Measurements from ENCODE around the gene DDB1.

The DDB1 gene

GRCh38 chr11:61364012-61364675, 31.2 kb upstream of the DDB1 start:
- H3K9ac ChIP-seq (ENCODE audit: low read length): no peak overlapping the region
- no peak for DNase-seq (ENCODE audit: low read depth)
- no peaks in the 10 kb centered on the region for H3K27me3 ChIP-seq (replicated peaks; ENCODE audit: control insufficient read depth, insufficient read depth, low read length)
- H3K36me3 ChIP-seq (ENCODE audit: control insufficient read depth, insufficient read depth, low read length, severe bottlenecking): peaks cover 47% of the 10 kb centered on the region
- H3K9me3 ChIP-seq (ENCODE audit: control insufficient read depth, low read length): no peaks in the 10 kb centered on the region
- H3K4me1 ChIP-seq (ENCODE audit: control insufficient read depth, insufficient read depth, low read length): peaks cover 40% of the 10 kb centered on the region
- H3K4me3 ChIP-seq (ENCODE audit: low read length): peak overlapping the region; percentile 23

- Histone ChIP-seq H3K36me3 (ENCODE audit: control insufficient read depth, insufficient read depth, low read length, severe bottlenecking) (peaks cover 36% of the 10 kb centered on the region), H3K4me3 (ENCODE audit: low read length) (peak overlapping the region; percentile 95), H3K27me3 (replicated peaks; ENCODE audit: control insufficient read depth, insufficient read depth, low read length) (no peaks in the 10 kb centered on the region), H3K4me1 (ENCODE audit: control insufficient read depth, insufficient read depth, low read length) (peaks cover 31% of the 10 kb centered on the region), H3K9ac (ENCODE audit: low read length) (peak overlapping the region; percentile 96), H3K9me3 (ENCODE audit: control insufficient read depth, low read length) (no peaks in the 10 kb centered on the region)
- peak; percentile 64 for DNase-seq (ENCODE audit: low read depth)
These were observed 29.6 kb upstream of the DDB1 start for GRCh38 chr11:61362542-61362875.

- Histone ChIP-seq H3K9me3 (ENCODE audit: control insufficient read depth, low read length) (no peaks in the 10 kb centered on the region), H3K36me3 (ENCODE audit: control insufficient read depth, insufficient read depth, low read length, severe bottlenecking) (peaks cover 32% of the 10 kb centered on the region), H3K27me3 (replicated peaks; ENCODE audit: control insufficient read depth, insufficient read depth, low read length) (no peaks in the 10 kb centered on the region), H3K4me3 (ENCODE audit: low read length) (peak within 1 kb of the TSS; percentile 95), H3K9ac (ENCODE audit: low read length) (peak within 1 kb of the TSS; percentile 96), H3K4me1 (ENCODE audit: control insufficient read depth, insufficient read depth, low read length) (peaks cover 30% of the 10 kb centered on the region)
- DNase-seq (ENCODE audit: low read depth): peak; percentile 97
These were observed 29.0 kb upstream of the DDB1 start, which contains the start of the genes CYB561A3 and TMEM138 for GRCh38 chr11:61361741-61362541. TSS of gene CYB561A3 (minus strand) at chr11:61361882. CDS start at chr11:61356713, 5,169 bp downstream. TSS of gene TMEM138 (plus strand) at chr11:61362374. CDS start at chr11:61364391, 2,017 bp downstream.

DNA sequence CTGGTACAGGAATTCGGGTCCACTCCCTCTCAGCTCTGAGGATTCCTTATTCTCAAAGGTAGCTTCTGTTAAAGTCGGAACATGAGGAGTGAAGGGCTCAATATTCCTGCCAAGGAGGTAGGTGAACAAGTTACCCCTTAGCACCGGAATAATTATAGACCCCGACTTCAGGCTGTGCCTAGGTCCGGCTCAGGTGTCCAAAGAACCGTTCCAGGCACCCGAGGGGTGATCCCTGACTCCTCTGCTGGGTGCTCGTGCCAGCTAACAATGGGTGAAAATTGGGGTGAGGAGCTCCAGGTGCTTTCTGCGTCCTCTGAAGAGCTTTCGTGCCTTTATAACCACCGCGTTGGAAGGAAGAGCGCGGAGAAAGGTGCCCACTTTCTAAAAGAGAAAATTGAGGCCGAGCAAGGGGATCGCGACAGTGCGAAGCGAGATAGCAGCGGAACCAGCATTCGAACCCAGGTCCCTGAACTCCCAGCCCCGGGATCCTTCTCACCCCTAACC, 28.4 kb upstream of the DDB1 start:
- H3K9ac ChIP-seq (ENCODE audit: low read length): peak overlapping the region; percentile 96
- no peaks in the 10 kb centered on the region for H3K27me3 ChIP-seq (replicated peaks; ENCODE audit: control insufficient read depth, insufficient read depth, low read length)

GRCh38 chr11:61359516-61359915, 26.6 kb upstream of the DDB1 start:
- H3K36me3 ChIP-seq (ENCODE audit: control insufficient read depth, insufficient read depth, low read length, severe bottlenecking): peaks cover 16% of the 10 kb centered on the region
- no peaks in the 10 kb centered on the region for H3K27me3 ChIP-seq (replicated peaks; ENCODE audit: control insufficient read depth, insufficient read depth, low read length)
- no peak overlapping the region for H3K4me3 ChIP-seq (ENCODE audit: low read length)
- H3K9ac ChIP-seq (ENCODE audit: low read length): no peak overlapping the region
- H3K4me1 ChIP-seq (ENCODE audit: control insufficient read depth, insufficient read depth, low read length): peaks cover 19% of the 10 kb centered on the region
- no peak for DNase-seq (ENCODE audit: low read depth)
- no peaks in the 10 kb centered on the region for H3K9me3 ChIP-seq (ENCODE audit: control insufficient read depth, low read length)

More for the DNA sequence above, 28.4 kb upstream of the DDB1 start:
- DNase-seq (ENCODE audit: low read depth): no peak
- Histone ChIP-seq H3K9me3 (ENCODE audit: control insufficient read depth, low read length) (no peaks in the 10 kb centered on the region), H3K36me3 (ENCODE audit: control insufficient read depth, insufficient read depth, low read length, severe bottlenecking) (peaks cover 27% of the 10 kb centered on the region), H3K4me1 (ENCODE audit: control insufficient read depth, insufficient read depth, low read length) (peaks cover 25% of the 10 kb centered on the region), H3K4me3 (ENCODE audit: low read length) (peak overlapping the region; percentile 95)

- no peak for DNase-seq (ENCODE audit: low read depth)
- peaks cover 19% of the 10 kb centered on the region for H3K4me1 ChIP-seq (ENCODE audit: control insufficient read depth, insufficient read depth, low read length)
These were observed 25.7 kb upstream of the DDB1 start for GRCh38 chr11:61358566-61358965.

GRCh38 chr11:61357894-61358239, 25.0 kb upstream of the DDB1 start:
- DNase-seq (ENCODE audit: low read depth): no peak
- H3K9ac ChIP-seq (ENCODE audit: low read length): no peak overlapping the region
- H3K4me1 ChIP-seq (ENCODE audit: control insufficient read depth, insufficient read depth, low read length): peaks cover 14% of the 10 kb centered on the region
- H3K4me3 ChIP-seq (ENCODE audit: low read length): no peak overlapping the region
- H3K36me3 ChIP-seq (ENCODE audit: control insufficient read depth, insufficient read depth, low read length, severe bottlenecking): peaks cover 22% of the 10 kb centered on the region
- H3K27me3 ChIP-seq (replicated peaks; ENCODE audit: control insufficient read depth, insufficient read depth, low read length): no peaks in the 10 kb centered on the region
- H3K9me3 ChIP-seq (ENCODE audit: control insufficient read depth, low read length): no peaks in the 10 kb centered on the region

More at GRCh38 chr11:61358566-61358965, 25.7 kb upstream of the DDB1 start:
- peaks cover 15% of the 10 kb centered on the region for H3K36me3 ChIP-seq (ENCODE audit: control insufficient read depth, insufficient read depth, low read length, severe bottlenecking)
- H3K27me3 ChIP-seq (replicated peaks; ENCODE audit: control insufficient read depth, insufficient read depth, low read length): no peaks in the 10 kb centered on the region
- H3K4me3 ChIP-seq (ENCODE audit: low read length): no peak overlapping the region
- no peaks in the 10 kb centered on the region for H3K9me3 ChIP-seq (ENCODE audit: control insufficient read depth, low read length)
- no peak overlapping the region for H3K9ac ChIP-seq (ENCODE audit: low read length)

DNA sequence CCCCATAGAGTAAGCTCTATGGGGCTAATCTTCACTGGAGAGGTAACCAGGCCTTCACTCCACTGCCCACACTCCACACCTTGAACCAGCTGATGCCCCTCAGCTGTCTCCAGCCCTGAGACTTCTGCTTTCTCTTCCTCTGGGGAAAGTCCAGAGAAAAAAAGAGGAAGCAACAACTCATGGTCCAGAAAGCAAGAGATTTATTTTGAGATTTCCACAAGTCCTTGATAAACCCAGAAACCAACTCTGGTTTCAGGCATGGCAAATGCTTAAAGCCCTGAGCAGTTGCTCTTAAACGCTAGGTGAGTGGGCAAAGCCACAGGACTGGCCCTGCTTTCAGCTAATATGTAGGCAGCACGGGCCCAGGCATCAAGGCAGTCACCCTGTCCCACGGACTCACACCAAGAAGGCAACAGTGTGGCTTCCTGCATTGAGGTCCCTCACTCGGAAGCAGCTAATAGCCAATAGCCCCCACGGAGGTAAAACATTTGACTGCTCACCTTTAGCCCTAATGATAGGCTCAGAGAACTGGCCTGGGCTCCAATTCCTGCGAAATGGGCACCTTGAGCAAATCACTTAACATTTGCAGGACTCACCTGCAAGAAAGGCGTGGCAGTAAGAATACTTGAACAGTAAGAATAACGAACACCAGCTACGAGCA, 24.5 kb upstream of the DDB1 start:
- Histone ChIP-seq H3K36me3 (ENCODE audit: control insufficient read depth, insufficient read depth, low read length, severe bottlenecking) (peaks cover 26% of the 10 kb centered on the region), H3K4me1 (ENCODE audit: control insufficient read depth, insufficient read depth, low read length) (peaks cover 15% of the 10 kb centered on the region), H3K9ac (ENCODE audit: low read length) (no peak overlapping the region), H3K4me3 (ENCODE audit: low read length) (no peak overlapping the region), H3K9me3 (ENCODE audit: control insufficient read depth, low read length) (no peaks in the 10 kb centered on the region), H3K27me3 (replicated peaks; ENCODE audit: control insufficient read depth, insufficient read depth, low read length) (no peaks in the 10 kb centered on the region)
- no peak for DNase-seq (ENCODE audit: low read depth)

- Histone ChIP-seq H3K4me1 (ENCODE audit: control insufficient read depth, insufficient read depth, low read length) (peaks cover 22% of the 10 kb centered on the region), H3K4me3 (ENCODE audit: low read length) (no peak overlapping the region), H3K36me3 (ENCODE audit: control insufficient read depth, insufficient read depth, low read length, severe bottlenecking) (peaks cover 26% of the 10 kb centered on the region), H3K9ac (ENCODE audit: low read length) (no peak overlapping the region), H3K9me3 (ENCODE audit: control insufficient read depth, low read length) (no peaks in the 10 kb centered on the region), H3K27me3 (replicated peaks; ENCODE audit: control insufficient read depth, insufficient read depth, low read length) (no peaks in the 10 kb centered on the region)
- no peak for DNase-seq (ENCODE audit: low read depth)
These were observed 23.8 kb upstream of the DDB1 start for GRCh38 chr11:61356706-61357105.

DNA sequence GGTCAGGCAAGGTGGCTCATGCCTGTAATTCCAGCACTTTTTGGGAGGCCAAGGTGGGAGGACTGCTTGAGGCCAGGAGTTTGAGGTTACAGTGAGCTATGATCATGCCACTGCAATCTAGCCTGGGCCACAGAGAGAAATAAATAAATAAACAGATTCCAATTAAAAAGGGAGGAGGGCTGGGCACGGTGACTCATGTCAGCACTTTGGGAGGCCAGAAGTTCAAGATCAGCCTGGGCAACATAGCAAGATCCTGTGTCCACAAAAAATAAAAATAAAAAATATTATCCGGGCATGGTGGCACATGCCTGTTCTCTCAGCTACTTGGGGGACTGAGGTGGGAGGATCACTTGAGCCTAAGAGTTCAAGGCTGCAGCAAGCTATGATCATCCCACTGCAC, 21.3 kb upstream of the DDB1 start:
- Histone ChIP-seq H3K9ac (ENCODE audit: low read length) (no peak overlapping the region), H3K27me3 (replicated peaks; ENCODE audit: control insufficient read depth, insufficient read depth, low read length) (no peaks in the 10 kb centered on the region), H3K4me1 (ENCODE audit: control insufficient read depth, insufficient read depth, low read length) (peaks cover 12% of the 10 kb centered on the region), H3K36me3 (ENCODE audit: control insufficient read depth, insufficient read depth, low read length, severe bottlenecking) (peaks cover 43% of the 10 kb centered on the region), H3K9me3 (ENCODE audit: control insufficient read depth, low read length) (no peaks in the 10 kb centered on the region), H3K4me3 (ENCODE audit: low read length) (no peak overlapping the region)
- DNase-seq (ENCODE audit: low read depth): no peak

Data from adipocyte (in vitro differentiated cells).